Esophagus (tissue), 2 donors: ENCODE data around the gene RPS4Y1. TPM values are rescaled to one million over a fixed set of nuclear protein-coding genes. Genes with fewer than 3 reads are reported as not detected.

Experiments used
- H3K27ac ChIP-seq, 2 donors: one replicate each; pipeline ENCODE4 v1.5.1; 2013; ENCODE audit warnings: low read depth in 2 of 2, mild to moderate bottlenecking in 2 of 2, inconsistent platforms in 1 of 2, low read length in 1 of 2, moderate library complexity in 1 of 2
- H3K27me3 ChIP-seq, 2 donors: one replicate each; pipeline ENCODE4 v1.6.1; 2013; ENCODE audit warnings: low read length in 2 of 2, control low read depth in 1 of 2, mild to moderate bottlenecking in 1 of 2; ENCODE audit not compliant: insufficient read depth in 2 of 2, control insufficient read depth in 1 of 2
- H3K36me3 ChIP-seq, 2 donors: one replicate each; pipeline ENCODE4 v1.6.1; 2013; ENCODE audit warnings: low read length in 1 of 2; ENCODE audit not compliant: control insufficient read depth in 2 of 2, insufficient read depth in 2 of 2
- H3K4me1 ChIP-seq, 2 donors: one replicate each; pipeline ENCODE4 v1.6.1; 2013; ENCODE audit warnings: low read length in 1 of 2; ENCODE audit not compliant: control insufficient read depth in 2 of 2, insufficient read depth in 2 of 2
- H3K4me3 ChIP-seq, 2 donors: one replicate each; pipeline ENCODE4 v1.5.1; 2013; ENCODE audit warnings: low read length in 2 of 2, mild to moderate bottlenecking in 2 of 2, low read depth in 1 of 2, moderate library complexity in 1 of 2
- H3K9me3 ChIP-seq, 2 donors: one replicate each; pipeline ENCODE4 v1.6.1; 2013; ENCODE audit warnings: mild to moderate bottlenecking in 2 of 2, low read depth in 1 of 2, low read length in 1 of 2, moderate library complexity in 1 of 2; ENCODE audit not compliant: control insufficient read depth in 2 of 2, insufficient read depth in 1 of 2
- WGBS, 2 donors: extraction: QIAGEN DNeasy Blood & Tissue Kit; methylation state at CpG; one replicate each; pipeline ENCODE4 v1.1.7; 2013; 5-methylcytosine and 5-hydroxymethylcytosine counted together
- polyA plus RNA-seq, 2 donors: library from polyadenylated mRNA; stranded (reverse); fragments of 200-250 nt; gene quantifications; one replicate each; pipeline ENCODE4 v1.2.3, GENCODE V29; 2013
- donor health status: healthy with polysubstance abuse.
- donor health status: Bipolar disorder and iron deficiency.

Gene RPS4Y1
- polyA plus RNA-seq, 2 donors, result 0.13 to 291 TPM

GRCh38 chrY:2846791-2847190 is 5.4 kb downstream of the RPS4Y1 start:
- Histone ChIP-seq H3K36me3 (peaks cover 0 to 9% of the 10 kb centered on the region in 2 donors), H3K27ac (no peak overlapping the region), H3K27me3 (no peaks in the 10 kb centered on the region), H3K4me3 (no peak overlapping the region), H3K4me1 (peaks cover 0 to 2% of the 10 kb centered on the region in 2 donors), H3K9me3 (no peaks in the 10 kb centered on the region)
- WGBS, 2 donors, result 90% methylated on average over 4 of the region's 4 CpGs; no CpG with 5 or more reads in 1 of the 2 donors

- Histone ChIP-seq H3K27me3 (no peaks in the 10 kb centered on the region), H3K4me3 (no peak overlapping the region), H3K9me3 (no peaks in the 10 kb centered on the region), H3K36me3 (peaks cover 0 to 10% of the 10 kb centered on the region in 2 donors), H3K27ac (no peak overlapping the region), H3K4me1 (no peaks in the 10 kb centered on the region)
- WGBS, 2 donors, result 89% methylated on average over 2 of the region's 2 CpGs; no CpG with 5 or more reads in 1 of the 2 donors
Measured at GRCh38 chrY:2848384-2848783, 7.0 kb downstream of the RPS4Y1 start.

GRCh38 chrY:2849368-2849767 is 8.0 kb downstream of the RPS4Y1 start:
- no peaks in the 10 kb centered on the region for H3K9me3 ChIP-seq
- H3K4me1 ChIP-seq, result no peaks in the 10 kb centered on the region
- no peaks in the 10 kb centered on the region for H3K27me3 ChIP-seq
- WGBS, 2 donors, result 94 to 100% methylated on average over 1 of the region's 1 CpG
- peaks cover 0 to 7% of the 10 kb centered on the region in 2 donors for H3K36me3 ChIP-seq
- H3K4me3 ChIP-seq, result no peak overlapping the region
- H3K27ac ChIP-seq, result no peak overlapping the region

- 88 to 100% methylated on average over 1 to 6 of the region's 6 CpGs for WGBS, 2 donors
- no peaks in the 10 kb centered on the region for H3K4me1 ChIP-seq
- no peak overlapping the region for H3K4me3 ChIP-seq
- peaks cover 0 to 7% of the 10 kb centered on the region in 2 donors for H3K36me3 ChIP-seq
- no peaks in the 10 kb centered on the region for H3K9me3 ChIP-seq
- H3K27ac ChIP-seq, result no peak overlapping the region
- H3K27me3 ChIP-seq, result no peaks in the 10 kb centered on the region
Measured at GRCh38 chrY:2854145-2854774, 12.9 kb downstream of the RPS4Y1 start.

- Histone ChIP-seq H3K9me3 (no peaks in the 10 kb centered on the region), H3K4me1 (no peaks in the 10 kb centered on the region), H3K36me3 (no peaks in the 10 kb centered on the region), H3K4me3 (no peak overlapping the region), H3K27ac (no peak overlapping the region), H3K27me3 (no peaks in the 10 kb centered on the region)
- 69 to 80% methylated on average over 1 to 5 of the region's 5 CpGs for whole genome bisulfite sequencing, 2 donors
Measured at GRCh38 chrY:2857068-2857467, 15.7 kb downstream of the RPS4Y1 start.

GRCh38 chrY:2857686-2858085 is 16.3 kb downstream of the RPS4Y1 start:
- 75 to 100% methylated on average over 1 to 4 of the region's 4 CpGs for WGBS, 2 donors
- Histone ChIP-seq H3K4me3 (no peak overlapping the region), H3K4me1 (no peaks in the 10 kb centered on the region), H3K9me3 (no peaks in the 10 kb centered on the region), H3K27ac (no peak overlapping the region), H3K36me3 (no peaks in the 10 kb centered on the region), H3K27me3 (no peaks in the 10 kb centered on the region)

GRCh38 chrY:2859782-2860181 is 18.4 kb downstream of the RPS4Y1 start:
- WGBS, 2 donors, result 67 to 91% methylated on average over 3 to 4 of the region's 4 CpGs
- H3K4me3 ChIP-seq, result no peak overlapping the region
- no peaks in the 10 kb centered on the region for H3K4me1 ChIP-seq
- no peaks in the 10 kb centered on the region for H3K36me3 ChIP-seq
- no peak overlapping the region for H3K27ac ChIP-seq
- no peaks in the 10 kb centered on the region for H3K27me3 ChIP-seq
- no peaks in the 10 kb centered on the region for H3K9me3 ChIP-seq

- H3K36me3 ChIP-seq, result no peaks in the 10 kb centered on the region
- H3K9me3 ChIP-seq, result no peaks in the 10 kb centered on the region
- no peak overlapping the region for H3K4me3 ChIP-seq
- H3K4me1 ChIP-seq, result no peaks in the 10 kb centered on the region
- 69 to 71% methylated on average over 2 of the region's 2 CpGs for WGBS, 2 donors
- no peaks in the 10 kb centered on the region for H3K27me3 ChIP-seq
- no peak overlapping the region for H3K27ac ChIP-seq
Measured at GRCh38 chrY:2860511-2860910, 19.1 kb downstream of the RPS4Y1 start.

- no peaks in the 10 kb centered on the region for H3K9me3 ChIP-seq
- no peaks in the 10 kb centered on the region for H3K27me3 ChIP-seq
- H3K4me1 ChIP-seq, result no peaks in the 10 kb centered on the region
- H3K36me3 ChIP-seq, result peaks cover 0 to 3% of the 10 kb centered on the region in 2 donors
- H3K27ac ChIP-seq, result no peak overlapping the region
- no peak overlapping the region for H3K4me3 ChIP-seq
- 17 to 57% methylated on average over 1 to 2 of the region's 2 CpGs for WGBS, 2 donors
Measured at GRCh38 chrY:2866581-2866980, 25.2 kb downstream of the RPS4Y1 start.

- H3K36me3 ChIP-seq, result peaks cover 0 to 3% of the 10 kb centered on the region in 2 donors
- WGBS, 2 donors, result 82 to 95% methylated on average over 4 to 8 of the region's 8 CpGs
- H3K4me1 ChIP-seq, result no peaks in the 10 kb centered on the region
- H3K27ac ChIP-seq, result no peak overlapping the region
- H3K27me3 ChIP-seq, result no peaks in the 10 kb centered on the region
- no peak overlapping the region for H3K4me3 ChIP-seq
- H3K9me3 ChIP-seq, result no peaks in the 10 kb centered on the region
Measured at GRCh38 chrY:2867469-2867868, 26.1 kb downstream of the RPS4Y1 start.
